WERI-Rb-1 (cell line): ENCODE results near the gene PDGFRB.

Experiments
- DNase-seq: peaks from one replicate; pipeline ENCODE4 v3.0.0-alpha.2; 2020
- H3K27ac ChIP-seq: fragments of 250-450 bp; sonication (Bioruptor Pico); 2 replicates; pipeline ENCODE4 v1.5.1; 2020; ENCODE audit warnings: mild to moderate bottlenecking, moderate library complexity
- H3K27me3 ChIP-seq: fragments of 250-450 bp; sonication (Bioruptor Pico); 2 replicates; pipeline ENCODE4 v1.5.1; 2021; ENCODE audit warnings: mild to moderate bottlenecking, low read depth, moderate library complexity; ENCODE audit not compliant: insufficient read depth, severe bottlenecking
- H3K36me3 ChIP-seq: fragments of 250-450 bp; sonication (Bioruptor Pico); 2 replicates; pipeline ENCODE4 v1.5.1; 2020; ENCODE audit warnings: mild to moderate bottlenecking, moderate library complexity
- H3K4me3 ChIP-seq: 2 replicates; pipeline ENCODE4 v1.5.1; 2011; ENCODE audit warnings: low read depth, mild to moderate bottlenecking, control low read depth, low read length
- H3K9me3 ChIP-seq: fragments of 250-450 bp; sonication (Bioruptor Pico); 2 replicates; pipeline ENCODE4 v1.5.1; 2021; ENCODE audit warnings: mild to moderate bottlenecking, moderate library complexity; ENCODE audit not compliant: severe bottlenecking
- CTCF ChIP-seq: IDR thresholded peaks from 2 replicates; pipeline ENCODE4 v1.5.1; 2011; ENCODE audit warnings: low read depth, mild to moderate bottlenecking, control low read depth, inconsistent platforms, low read length

Gene PDGFRB

DNA sequence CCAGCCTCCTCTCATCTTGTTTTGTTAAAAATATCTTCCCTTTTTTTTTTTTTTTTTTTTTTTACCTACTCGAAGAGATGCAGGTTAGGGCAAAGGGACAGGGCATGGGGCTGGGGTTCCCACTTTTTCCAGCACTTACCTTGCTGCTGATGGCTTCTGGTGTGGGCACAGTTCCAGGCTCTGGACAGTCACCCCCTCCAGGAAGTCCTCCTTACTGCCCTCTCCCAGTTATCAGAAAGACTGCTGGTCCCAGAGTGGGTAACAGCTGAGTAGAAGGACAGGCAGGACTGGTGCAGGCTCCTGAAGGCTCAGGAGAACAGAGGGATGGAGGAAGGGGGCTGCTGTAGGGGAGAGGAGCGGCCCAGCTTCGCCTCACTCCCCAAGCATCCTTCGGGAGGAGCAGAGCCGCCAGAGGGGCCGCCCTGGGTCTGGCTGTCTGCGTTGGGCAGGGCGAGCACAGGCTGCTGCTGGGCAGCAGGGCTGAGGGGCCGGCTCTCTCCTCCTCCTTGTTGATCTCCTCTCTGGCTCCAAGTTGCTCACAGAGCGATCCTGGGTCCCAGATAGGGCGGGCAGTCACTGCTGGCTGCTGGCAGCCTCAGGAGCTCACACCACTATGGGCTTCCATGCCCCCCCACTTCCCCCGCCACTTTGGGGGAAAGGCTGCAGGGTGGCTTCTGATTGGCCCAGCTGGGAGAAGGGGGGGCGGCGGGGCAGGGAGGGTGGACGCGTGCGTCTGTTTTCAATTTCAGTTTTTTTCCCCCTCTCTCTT lies at the start of gene PDGFRB:
PDGFRB (minus strand) TSS at position 588 of the 769 bp plus-strand sequence. CDS start 18,798 bp downstream, outside the sequence.
- H3K27me3 ChIP-seq, result no peaks in the 10 kb centered on the region
- no peaks in the 10 kb centered on the region for H3K36me3 ChIP-seq
- no peak for DNase-seq
- H3K27ac ChIP-seq, result no peak within 1 kb of the TSS
- no peaks in the 10 kb centered on the region for H3K9me3 ChIP-seq
- no peak for TF ChIP-seq CTCF
- H3K4me3 ChIP-seq, result no peak within 1 kb of the TSS

DNA sequence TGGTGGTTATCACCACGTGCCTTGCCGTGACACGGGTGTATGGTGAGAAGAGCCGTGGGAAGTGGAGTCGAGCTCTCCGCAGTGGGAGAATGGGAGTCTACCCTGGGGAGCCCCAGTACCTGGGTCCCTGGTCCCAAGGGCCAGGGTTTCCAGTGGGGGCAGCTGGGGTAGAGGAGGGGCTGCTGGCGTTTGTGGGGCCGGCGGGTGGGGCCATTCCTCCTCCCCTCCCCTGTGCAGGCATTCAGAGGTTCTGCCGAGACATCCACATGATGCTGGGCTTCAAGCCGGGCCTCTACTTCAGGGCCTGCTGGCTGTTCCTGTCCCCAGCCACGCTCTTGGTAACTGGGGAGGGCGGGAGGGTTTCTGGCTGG lies 48.9 kb upstream of the PDGFRB start:
- Histone ChIP-seq H3K27me3 (no peaks in the 10 kb centered on the region), H3K27ac (no peak overlapping the region), H3K4me3 (no peak overlapping the region), H3K9me3 (no peaks in the 10 kb centered on the region), H3K36me3 (no peaks in the 10 kb centered on the region)
- DNase-seq, result no peak
- TF ChIP-seq CTCF, result no peak

DNA sequence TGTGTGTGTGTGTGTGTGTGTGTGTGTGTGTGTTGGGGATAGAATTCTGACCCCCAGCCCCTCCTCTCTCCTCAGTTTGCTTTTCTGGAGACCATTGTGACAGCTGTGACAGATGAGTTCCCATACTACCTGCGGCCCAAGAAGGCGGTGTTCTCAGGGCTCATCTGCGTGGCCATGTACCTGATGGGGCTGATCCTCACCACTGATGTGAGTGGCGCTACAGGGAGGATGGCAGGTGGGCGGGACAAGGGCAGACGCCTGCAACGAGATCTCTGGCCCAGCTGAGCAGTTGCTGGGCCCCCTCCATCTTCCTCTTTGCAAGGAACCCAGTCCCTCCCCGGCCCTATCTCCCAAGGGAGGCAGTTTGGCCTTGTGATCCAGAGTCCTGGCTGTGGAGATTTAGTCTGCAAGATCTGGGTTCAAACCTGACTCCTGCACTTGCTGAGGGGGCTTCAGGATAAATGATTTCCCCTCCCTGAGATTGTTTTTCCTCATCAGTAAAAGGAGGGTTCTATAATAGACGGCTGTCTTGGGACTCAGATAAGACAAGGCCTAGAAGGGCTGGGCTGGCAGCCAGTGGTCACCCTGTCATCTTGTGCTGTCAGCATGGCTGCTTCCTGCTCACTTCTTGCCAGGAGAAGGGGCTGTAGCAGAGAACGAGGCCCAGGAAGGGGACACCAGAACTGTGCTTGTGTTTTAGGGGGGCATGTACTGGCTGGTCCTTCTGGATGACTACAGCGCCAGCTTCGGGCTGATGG lies 48.4 kb upstream of the PDGFRB start:
- DNase-seq, result no peak
- H3K9me3 ChIP-seq, result no peaks in the 10 kb centered on the region
- no peaks in the 10 kb centered on the region for H3K27me3 ChIP-seq
- no peak overlapping the region for H3K4me3 ChIP-seq
- no peak overlapping the region for H3K27ac ChIP-seq
- no peaks in the 10 kb centered on the region for H3K36me3 ChIP-seq
- TF ChIP-seq CTCF, result no peak

- no peaks in the 10 kb centered on the region for H3K9me3 ChIP-seq
- no peaks in the 10 kb centered on the region for H3K36me3 ChIP-seq
- no peak overlapping the region for H3K4me3 ChIP-seq
- H3K27me3 ChIP-seq, result no peaks in the 10 kb centered on the region
- H3K27ac ChIP-seq, result no peak overlapping the region
- DNase-seq, result no peak
- no peak for TF ChIP-seq CTCF
These were observed 46.9 kb upstream of the PDGFRB start for GRCh38 chr5:150202501-150202900.

DNA sequence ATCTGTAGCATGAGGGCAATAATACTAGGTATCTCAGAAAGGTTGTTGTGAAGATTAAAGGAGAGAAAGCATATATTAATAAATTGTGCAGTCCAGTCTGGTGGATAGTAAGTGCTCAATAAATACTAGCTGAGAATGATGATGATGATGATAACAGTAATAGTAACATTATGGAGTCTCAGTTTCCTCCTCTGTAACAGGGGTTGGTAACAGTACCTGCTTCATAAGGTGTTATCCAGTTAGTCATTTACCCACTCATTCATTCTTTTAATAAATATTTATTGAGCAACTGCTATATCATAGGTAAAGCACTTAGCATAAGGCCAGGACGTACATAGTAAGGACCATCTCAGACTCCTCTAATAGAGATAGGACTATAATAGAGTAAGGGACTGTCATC lies 41.8 kb upstream of the PDGFRB start:
- Histone ChIP-seq H3K27me3 (no peaks in the 10 kb centered on the region), H3K9me3 (no peaks in the 10 kb centered on the region), H3K4me3 (no peak overlapping the region), H3K27ac (no peak overlapping the region), H3K36me3 (no peaks in the 10 kb centered on the region)
- no peak for TF ChIP-seq CTCF
- DNase-seq, result no peak
